ENCODE measurements around the gene CAPN3.

Gene CAPN3

GRCh38 chr15:42401544-42402454 lies 42.5 kb downstream of the CAPN3 start:
- no peak for DNase-seq

GRCh38 chr15:42402455-42403205 lies 43.3 kb downstream of the CAPN3 start:
- peak; percentile 38 to 76 for DNase-seq

- DNase-seq, result no peak
Measured at GRCh38 chr15:42403389-42403788, 44.1 kb downstream of the CAPN3 start.

- no peak for DNase-seq
Measured at GRCh38 chr15:42404461-42405235, 45.3 kb downstream of the CAPN3 start.

GRCh38 chr15:42405863-42406482 lies 46.7 kb downstream of the CAPN3 start:
- DNase-seq, result peak in 1 of 2 donors; percentile 16

- DNase-seq, result no peak
Measured at GRCh38 chr15:42408178-42408577, 48.9 kb downstream of the CAPN3 start.

- no peak for DNase-seq
Measured at GRCh38 chr15:42409011-42409410, 49.7 kb downstream of the CAPN3 start.

- DNase-seq, result no peak
Measured at GRCh38 chr15:42411884-42412283, 52.6 kb downstream of the CAPN3 start.

GRCh38 chr15:42413920-42414319 lies 54.6 kb downstream of the CAPN3 start:
- DNase-seq, result no peak

- DNase-seq, result no peak
Measured at GRCh38 chr15:42419369-42419768, 60.1 kb downstream of the CAPN3 start.

GRCh38 chr15:42421376-42421775 lies 62.1 kb downstream of the CAPN3 start:
- no peak for DNase-seq

- peak in 1 of 2 donors; percentile 44 for DNase-seq
Measured at GRCh38 chr15:42427429-42428223, 68.3 kb downstream of the CAPN3 start.

- no peak for DNase-seq
Measured at GRCh38 chr15:42444415-42445063, 85.2 kb downstream of the CAPN3 start.

- no peak for DNase-seq
Measured at GRCh38 chr15:42445551-42445950, 86.2 kb downstream of the CAPN3 start.

- DNase-seq, result no peak
Measured at GRCh38 chr15:42447599-42447998, 88.3 kb downstream of the CAPN3 start.

- DNase-seq, result no peak
Measured at GRCh38 chr15:42448281-42448680, 89.0 kb downstream of the CAPN3 start.

- no peak for DNase-seq
Measured at GRCh38 chr15:42449770-42450424, 90.6 kb downstream of the CAPN3 start.

GRCh38 chr15:42450425-42450790 lies 91.1 kb downstream of the CAPN3 start:
- DNase-seq, result no peak

GRCh38 chr15:42453826-42454225 lies 94.5 kb downstream of the CAPN3 start:
- DNase-seq, result no peak

- DNase-seq, result no peak
Measured at GRCh38 chr15:42456531-42456930, 97.2 kb downstream of the CAPN3 start.

- DNase-seq, result no peak
Measured at GRCh38 chr15:42456971-42457370, 97.7 kb downstream of the CAPN3 start.

All from inflammatory macrophage treated with lipopolysaccharide for 1 hour (primary cell).